Uterus (tissue), 4 donors: ENCODE results near the gene MFAP4. TPM values are rescaled to one million over a fixed set of nuclear protein-coding genes. Genes with fewer than 3 reads are reported as not detected.

Source experiments
- DNase-seq, 2 donors: peaks; one replicate each; pipeline ENCODE4 v3.0.0-alpha.2; 2019 to 2020
- H3K27ac ChIP-seq, 2 donors: fragments of 200-600 bp; sonication (generic); 1 replicate in 1 of 2; 2 replicates in 1 of 2; pipeline ENCODE4 v1.5.1; 2016 to 2018
- H3K27me3 ChIP-seq, 2 donors: fragments of 200-600 bp; sonication (generic); one replicate each; pipeline ENCODE4 v1.5.1; 2018 to 2019; ENCODE audit warnings: control low read depth in 1 of 2
- H3K36me3 ChIP-seq, 2 donors: fragments of 200-600 bp; sonication (generic); one replicate each; pipeline ENCODE4 v1.5.1; 2019; ENCODE audit warnings: control low read depth in 1 of 2
- H3K4me1 ChIP-seq, 2 donors: fragments of 200-600 bp; sonication (generic); one replicate each; pipeline ENCODE4 v1.5.1; 2018 to 2019; ENCODE audit warnings: control low read depth in 1 of 2
- H3K4me3 ChIP-seq, 2 donors: fragments of 200-600 bp; sonication (generic); 1 replicate in 1 of 2; 2 replicates in 1 of 2; pipeline ENCODE4 v1.5.1; 2018 to 2019; ENCODE audit warnings: mild to moderate bottlenecking in 1 of 2
- H3K9me3 ChIP-seq, 2 donors: fragments of 200-600 bp; sonication (generic); one replicate each; pipeline ENCODE4 v1.5.1; 2019; ENCODE audit warnings: control low read depth in 1 of 2
- POLR2A ChIP-seq, 2 donors: fragments of 450-650 bp; IDR thresholded peaks; one replicate each; pipeline ENCODE4 v1.6.1; 2016; ENCODE audit warnings: antibody characterized with exemption in 2 of 2, mild to moderate bottlenecking in 1 of 2, moderate library complexity in 1 of 2
- intact Hi-C: fragments of 100-400 bp; cut with DNase I; formaldehyde crosslinking; loops from one replicate; pipeline ENCODE4 v1.15.1; 2023; ENCODE audit warnings: low total_unique reads
- total RNA-seq, 4 donors: library from RNA; depleted of rRNA in 3 of 4; stranded (reverse); fragments of >200 nt in 3 of 4; gene quantifications; one replicate each; pipeline versions ENCODE4 v1.1.0 to v1.2.4, GENCODE V29; 2014 to 2023
- TF ChIP-seq, protein P1 (sequence below), 4 experiments: fragments of 200-600 bp in 2 of 4; fragments of 450-650 bp in 2 of 4; sonication (generic) in 2 of 4; IDR thresholded peaks; one replicate each; pipeline ENCODE4 v1.5.1; 2016 to 2019; ENCODE audit warnings: antibody characterized with exemption in 4 of 4, mild to moderate bottlenecking in 2 of 4, moderate library complexity in 1 of 4
- donor health status: DM: yes; HTN: yes; CAD: no.

MFAP4 gene
- total RNA-seq, 4 donors from 2014 or later, result 81.2 to 149 (median 117) TPM

DNA sequence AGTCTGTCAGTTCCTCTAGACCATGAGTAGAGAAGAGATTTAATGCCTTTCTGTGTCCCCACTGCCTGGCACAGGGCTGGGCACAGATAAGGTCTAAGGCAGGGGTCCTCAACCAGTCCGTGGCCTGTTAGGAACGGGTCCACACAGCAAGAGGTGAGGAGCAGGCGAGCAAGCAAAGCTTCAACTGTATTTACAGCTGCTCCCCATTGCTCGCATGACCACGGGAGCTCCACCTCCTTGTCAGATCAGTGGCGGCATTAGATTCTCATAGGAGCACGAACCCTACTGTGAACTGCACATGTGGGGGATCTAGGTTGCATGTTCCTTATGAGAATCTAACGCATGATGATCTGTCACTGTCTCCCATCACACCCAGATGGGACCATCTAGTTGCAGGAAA, 26.2 kb downstream of the MFAP4 start:
- Histone ChIP-seq H3K27me3 (no peaks in the 10 kb centered on the region), H3K36me3 (no peaks in the 10 kb centered on the region), H3K9me3 (no peaks in the 10 kb centered on the region), H3K4me1 (no peaks in the 10 kb centered on the region), H3K4me3 (no peak overlapping the region), H3K27ac (no peak overlapping the region)
- intact Hi-C loops, result no loop called here
- no peak for DNase-seq
- TF ChIP-seq, protein P1, sequence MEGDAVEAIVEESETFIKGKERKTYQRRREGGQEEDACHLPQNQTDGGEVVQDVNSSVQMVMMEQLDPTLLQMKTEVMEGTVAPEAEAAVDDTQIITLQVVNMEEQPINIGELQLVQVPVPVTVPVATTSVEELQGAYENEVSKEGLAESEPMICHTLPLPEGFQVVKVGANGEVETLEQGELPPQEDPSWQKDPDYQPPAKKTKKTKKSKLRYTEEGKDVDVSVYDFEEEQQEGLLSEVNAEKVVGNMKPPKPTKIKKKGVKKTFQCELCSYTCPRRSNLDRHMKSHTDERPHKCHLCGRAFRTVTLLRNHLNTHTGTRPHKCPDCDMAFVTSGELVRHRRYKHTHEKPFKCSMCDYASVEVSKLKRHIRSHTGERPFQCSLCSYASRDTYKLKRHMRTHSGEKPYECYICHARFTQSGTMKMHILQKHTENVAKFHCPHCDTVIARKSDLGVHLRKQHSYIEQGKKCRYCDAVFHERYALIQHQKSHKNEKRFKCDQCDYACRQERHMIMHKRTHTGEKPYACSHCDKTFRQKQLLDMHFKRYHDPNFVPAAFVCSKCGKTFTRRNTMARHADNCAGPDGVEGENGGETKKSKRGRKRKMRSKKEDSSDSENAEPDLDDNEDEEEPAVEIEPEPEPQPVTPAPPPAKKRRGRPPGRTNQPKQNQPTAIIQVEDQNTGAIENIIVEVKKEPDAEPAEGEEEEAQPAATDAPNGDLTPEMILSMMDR (IDR thresholded peaks at IDR 0.05), result no peak
- TF ChIP-seq POLR2A (IDR thresholded peaks at IDR 0.05), result no peak

DNA sequence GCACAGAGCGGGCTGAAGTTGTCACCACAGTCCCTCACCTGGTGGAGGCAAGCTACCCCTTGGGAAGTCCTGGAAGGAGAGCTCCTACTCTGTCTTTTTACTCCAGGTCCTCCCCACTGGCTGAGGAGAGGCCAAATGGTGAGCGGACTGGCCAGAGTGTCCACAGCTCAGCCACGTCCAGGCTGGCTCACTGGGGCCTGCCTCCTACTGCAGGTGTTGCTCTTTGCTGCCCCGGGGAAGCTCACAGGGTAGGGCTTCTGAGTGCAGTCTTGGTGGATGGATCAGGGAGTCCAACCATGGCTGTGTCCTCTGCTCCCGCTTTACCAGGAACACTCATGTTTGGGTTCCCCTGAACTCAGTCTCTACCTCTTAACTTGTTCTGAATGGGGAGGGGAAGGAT, 27.1 kb downstream of the MFAP4 start:
- intact Hi-C loops, result no loop called here
- TF ChIP-seq, protein P1 (IDR thresholded peaks at IDR 0.05), result no peak
- TF ChIP-seq POLR2A (IDR thresholded peaks at IDR 0.05), result no peak
- DNase-seq, result no peak

DNA sequence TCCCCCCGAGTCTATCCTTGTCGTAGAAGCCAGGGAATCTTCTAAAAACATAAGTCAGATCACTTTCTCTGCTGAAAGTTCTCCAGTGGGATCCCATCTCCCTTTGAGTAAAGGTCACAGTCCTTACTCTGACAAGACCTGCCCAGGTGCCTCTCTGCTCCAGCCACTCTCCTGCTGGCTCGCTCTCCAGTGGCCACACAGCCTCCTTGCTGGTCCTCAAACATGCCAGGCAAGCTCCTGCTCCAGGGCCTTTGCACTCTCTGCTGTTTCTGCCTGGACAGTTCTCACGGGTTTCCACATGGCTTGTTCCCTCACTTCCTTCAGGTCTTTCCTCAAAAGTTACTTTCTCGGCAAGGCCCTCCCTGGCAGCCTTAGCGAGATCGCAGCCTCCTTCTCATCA, 27.8 kb downstream of the MFAP4 start:
- Histone ChIP-seq H3K36me3 (no peaks in the 10 kb centered on the region), H3K4me3 (no peak overlapping the region), H3K27ac (no peak overlapping the region), H3K9me3 (no peaks in the 10 kb centered on the region), H3K27me3 (no peaks in the 10 kb centered on the region), H3K4me1 (no peaks in the 10 kb centered on the region)
- intact Hi-C loops, result no loop called here
- TF ChIP-seq, protein P1 (IDR thresholded peaks at IDR 0.05), result no peak
- no peak for TF ChIP-seq POLR2A (IDR thresholded peaks at IDR 0.05)
- DNase-seq, result no peak

More for the DNA sequence above, 27.1 kb downstream of the MFAP4 start:
- H3K4me1 ChIP-seq, result no peaks in the 10 kb centered on the region
- no peaks in the 10 kb centered on the region for H3K27me3 ChIP-seq
- no peak overlapping the region for H3K4me3 ChIP-seq
- no peaks in the 10 kb centered on the region for H3K36me3 ChIP-seq
- H3K9me3 ChIP-seq, result no peaks in the 10 kb centered on the region
- no peak overlapping the region for H3K27ac ChIP-seq

DNA sequence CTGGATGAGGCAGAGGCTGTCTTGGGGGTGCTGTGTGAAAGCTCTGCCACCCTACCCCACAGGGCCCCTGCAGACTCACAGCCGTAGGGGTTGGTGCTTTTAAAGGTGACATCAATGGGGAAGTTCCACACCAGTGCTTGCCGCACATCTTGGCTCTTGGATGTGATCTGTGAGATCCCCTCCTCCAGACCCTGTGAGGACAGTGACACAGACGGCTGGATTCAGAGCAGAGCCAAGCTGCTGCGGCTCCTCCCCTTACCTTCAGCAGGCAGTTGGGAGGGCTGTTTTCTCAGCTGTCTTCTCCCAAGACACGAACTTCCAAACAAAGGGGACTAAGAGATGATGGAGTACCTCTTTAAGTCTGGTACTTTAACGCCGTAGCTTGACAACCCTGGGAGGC, 29.2 kb downstream of the MFAP4 start:
- Histone ChIP-seq H3K4me3 (no peak overlapping the region), H3K36me3 (no peaks in the 10 kb centered on the region), H3K27ac (no peak overlapping the region), H3K9me3 (no peaks in the 10 kb centered on the region), H3K4me1 (no peaks in the 10 kb centered on the region), H3K27me3 (no peaks in the 10 kb centered on the region)
- TF ChIP-seq, protein P1 (IDR thresholded peaks at IDR 0.05), result no peak
- no peak for TF ChIP-seq POLR2A (IDR thresholded peaks at IDR 0.05)
- intact Hi-C loops, result no loop called here
- no peak for DNase-seq

DNA sequence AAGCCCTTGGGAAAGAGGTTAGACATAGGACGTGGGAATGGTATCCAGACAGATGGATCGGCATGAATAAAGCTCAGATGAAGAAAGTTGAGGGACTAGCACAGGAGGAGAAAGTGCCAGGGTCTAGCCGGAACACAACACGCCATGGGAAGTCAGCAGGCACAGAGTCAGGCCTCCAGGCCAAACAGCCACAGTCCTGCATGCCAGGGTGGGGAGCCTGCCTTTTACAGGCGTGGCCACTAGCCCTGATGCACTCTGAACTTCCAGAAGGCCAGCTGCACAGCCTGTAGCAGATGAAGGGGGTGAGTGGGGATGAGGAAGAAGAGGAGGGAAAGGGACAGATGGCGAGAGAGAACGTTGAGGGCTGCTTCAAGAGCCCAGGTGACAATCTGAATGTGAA, 29.6 kb downstream of the MFAP4 start:
- no peaks in the 10 kb centered on the region for H3K4me1 ChIP-seq
- H3K36me3 ChIP-seq, result no peaks in the 10 kb centered on the region
- TF ChIP-seq POLR2A (IDR thresholded peaks at IDR 0.05), result no peak
- TF ChIP-seq, protein P1 (IDR thresholded peaks at IDR 0.05), result no peak
- H3K27me3 ChIP-seq, result no peaks in the 10 kb centered on the region
- no peak overlapping the region for H3K4me3 ChIP-seq
- no peaks in the 10 kb centered on the region for H3K9me3 ChIP-seq
- DNase-seq, result no peak
- no peak overlapping the region for H3K27ac ChIP-seq
- intact Hi-C loops, result no loop called here
